GM19452 (cell line): ENCODE results near the gene EGF.

ENCODE experiments used
- ATAC-seq: cut with Tn5 transposase; IDR thresholded peaks from one replicate; pipeline ENCODE4 v1.9.1; 2021; ENCODE audit not compliant: unreplicated experiment

EGF gene

DNA sequence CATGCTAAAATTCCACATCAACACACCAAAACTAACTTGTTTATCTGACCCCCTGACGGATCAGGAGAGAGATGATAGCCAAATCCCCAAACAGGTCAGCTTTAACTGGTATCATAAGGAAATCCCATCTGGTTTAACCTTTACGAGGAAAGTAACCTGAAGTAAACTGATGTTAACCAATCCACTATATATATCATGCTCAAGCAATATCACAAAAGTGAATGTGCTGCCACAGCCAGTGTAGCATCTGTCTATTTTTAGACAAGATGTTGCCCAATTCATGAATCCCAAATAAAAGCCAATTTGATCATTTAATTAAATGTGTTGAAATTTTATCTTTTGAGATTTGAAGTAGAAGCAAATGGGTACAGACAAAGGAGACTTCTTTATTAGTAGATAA lies 44.5 kb downstream of the EGF start:
- ATAC-seq: no peak

GRCh38 chr4:109959195-109959594 lies 46.5 kb downstream of the EGF start:
- ATAC-seq: no peak

DNA sequence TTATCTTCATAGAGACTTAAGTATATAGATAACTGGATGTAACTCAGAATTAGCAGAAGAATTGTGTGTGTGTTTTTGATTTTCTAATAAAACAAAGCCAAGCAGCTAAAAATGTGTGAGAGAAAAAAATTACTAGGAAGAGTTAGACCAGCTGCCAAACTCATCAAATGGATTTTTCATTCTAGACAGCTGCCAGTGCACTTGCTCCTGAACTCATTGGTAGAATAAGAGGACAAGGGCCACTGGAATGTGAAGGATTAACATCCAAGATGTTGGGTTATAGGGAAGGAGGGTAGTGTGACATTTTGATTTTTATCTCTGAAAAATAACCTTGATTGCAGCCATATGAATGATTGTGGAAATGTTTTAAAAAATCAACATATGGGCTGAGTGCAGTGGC lies 49.7 kb downstream of the EGF start:
- no peak for ATAC-seq

GRCh38 chr4:109966891-109967481 lies 54.3 kb downstream of the EGF start:
- ATAC-seq: no peak

GRCh38 chr4:109967798-109968520 lies 55.3 kb downstream of the EGF start:
- peak; percentile 69 for ATAC-seq

DNA sequence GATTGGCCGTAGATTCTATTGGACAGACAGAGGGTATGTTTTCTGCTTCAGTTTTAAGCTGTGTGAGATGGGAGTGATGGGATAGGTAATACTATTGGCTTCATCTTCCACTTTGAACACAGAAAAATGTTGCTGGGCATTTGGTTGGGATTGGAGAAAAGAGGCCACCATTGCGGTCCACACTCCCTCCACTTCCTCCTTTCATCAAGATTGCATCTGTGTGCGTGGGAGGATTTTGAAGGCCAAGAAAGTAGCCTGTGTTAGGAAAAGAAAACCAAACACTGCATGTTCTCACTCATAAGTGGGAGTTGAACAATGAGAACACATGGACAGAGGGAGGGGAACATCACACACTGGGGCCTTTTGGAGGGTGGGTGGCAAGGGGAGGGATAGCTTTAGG lies 56.4 kb downstream of the EGF start:
- ATAC-seq: no peak

DNA sequence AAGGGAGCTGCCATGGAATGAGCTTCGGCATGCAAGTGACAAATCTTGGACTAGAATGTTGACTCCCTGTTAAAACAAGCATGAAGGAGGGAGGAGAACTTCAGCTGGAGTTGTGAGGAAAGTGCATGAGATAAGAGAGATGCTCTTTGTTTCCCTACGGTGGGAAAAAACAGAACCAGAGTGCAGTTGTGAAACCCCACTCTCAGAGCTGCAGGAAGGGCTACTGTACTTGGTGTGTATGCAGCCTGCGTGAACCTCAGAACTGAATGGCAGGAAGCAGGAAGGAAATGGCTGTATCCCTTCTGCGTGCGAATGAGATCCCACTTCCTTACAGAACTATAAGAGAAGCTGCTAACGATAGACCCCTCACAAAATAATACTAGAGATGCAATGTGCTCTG lies 57.2 kb downstream of the EGF start:
- no peak for ATAC-seq

GRCh38 chr4:109972786-109973528 lies 60.3 kb downstream of the EGF start:
- no peak for ATAC-seq

DNA sequence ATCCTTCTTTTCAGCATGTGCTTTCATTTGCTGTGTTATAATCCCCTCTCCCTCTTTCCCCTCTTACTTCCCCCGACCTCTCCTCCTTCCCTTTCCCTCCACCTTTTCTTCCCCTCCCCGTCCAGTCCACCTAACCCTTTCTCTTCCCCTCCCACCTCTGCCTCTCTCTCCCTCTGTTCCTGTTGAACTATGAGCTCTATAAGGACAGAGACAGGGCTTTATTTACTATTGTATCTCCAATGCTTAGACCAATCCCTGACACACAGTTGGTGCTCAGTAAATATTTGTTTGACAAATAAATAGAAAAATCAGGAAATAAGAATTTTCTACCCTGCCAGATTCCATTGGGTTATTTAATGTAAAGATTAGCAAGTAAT lies 60.8 kb downstream of the EGF start:
- no peak for ATAC-seq

- ATAC-seq: no peak
These were observed 63.5 kb downstream of the EGF start for GRCh38 chr4:109976189-109976588.

- no peak for ATAC-seq
These were observed 65.3 kb downstream of the EGF start for GRCh38 chr4:109977854-109978501.

DNA sequence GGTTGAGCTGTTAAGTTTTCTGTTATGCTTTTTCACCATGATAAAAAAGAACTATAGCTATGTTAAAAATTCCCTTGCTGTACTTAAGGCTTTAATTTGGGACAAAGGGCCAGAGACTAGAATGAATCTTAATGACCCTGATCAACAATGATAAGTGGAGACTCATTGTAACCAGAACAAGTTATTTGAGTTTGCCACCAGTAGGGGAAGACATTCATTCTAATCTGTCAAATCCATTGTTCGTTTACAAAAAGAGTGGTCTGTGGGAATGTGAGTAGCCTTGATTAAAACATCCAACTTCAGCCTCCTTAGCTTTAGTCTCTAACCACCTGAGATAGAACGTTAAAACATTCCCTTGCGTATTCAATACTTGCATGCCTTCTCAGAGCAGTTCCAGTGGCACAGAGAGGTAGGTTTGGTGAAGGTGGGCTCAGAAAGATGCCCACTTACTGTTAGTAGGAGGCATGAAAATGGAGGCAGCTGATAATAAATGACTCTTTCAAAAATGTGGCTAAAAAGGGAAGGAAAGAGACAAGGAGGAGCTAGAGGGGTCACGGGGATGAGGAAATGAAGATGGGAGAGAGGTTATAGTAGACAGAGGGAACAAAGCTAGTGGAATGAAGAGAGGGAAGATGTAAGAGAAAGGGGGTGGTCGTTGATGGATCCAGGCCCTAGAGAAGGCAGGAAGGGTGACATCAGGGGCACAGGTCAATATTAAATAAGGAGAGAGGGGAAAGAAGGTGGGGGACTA lies 66.2 kb downstream of the EGF start:
- ATAC-seq: no peak

GRCh38 chr4:109979920-109980717 lies 67.4 kb downstream of the EGF start:
- ATAC-seq: no peak

GRCh38 chr4:109981936-109982335 lies 69.3 kb downstream of the EGF start:
- no peak for ATAC-seq

DNA sequence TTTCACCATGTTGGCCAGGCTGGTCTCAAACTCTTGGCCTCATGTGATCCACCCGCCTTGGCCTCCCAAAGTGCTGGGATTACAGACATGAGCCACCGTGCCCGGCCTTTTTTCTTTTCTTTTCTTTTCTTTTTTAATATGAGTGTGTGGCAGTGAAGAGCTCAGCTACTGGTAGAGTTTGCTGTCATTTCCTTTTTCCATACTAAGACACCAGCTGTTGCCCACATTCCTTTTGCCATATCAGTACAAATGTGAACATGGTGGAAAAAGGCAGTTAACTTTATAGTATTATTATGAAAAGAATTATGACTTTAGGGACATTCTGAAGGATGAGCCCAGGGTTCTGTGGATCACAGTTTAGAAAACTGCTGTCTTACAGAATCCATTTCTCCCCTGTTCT lies 69.8 kb downstream of the EGF start:
- no peak for ATAC-seq

GRCh38 chr4:109985993-109986974 lies 73.6 kb downstream of the EGF start:
- ATAC-seq: no peak

- no peak for ATAC-seq
These were observed 76.4 kb downstream of the EGF start for GRCh38 chr4:109989044-109989443.

DNA sequence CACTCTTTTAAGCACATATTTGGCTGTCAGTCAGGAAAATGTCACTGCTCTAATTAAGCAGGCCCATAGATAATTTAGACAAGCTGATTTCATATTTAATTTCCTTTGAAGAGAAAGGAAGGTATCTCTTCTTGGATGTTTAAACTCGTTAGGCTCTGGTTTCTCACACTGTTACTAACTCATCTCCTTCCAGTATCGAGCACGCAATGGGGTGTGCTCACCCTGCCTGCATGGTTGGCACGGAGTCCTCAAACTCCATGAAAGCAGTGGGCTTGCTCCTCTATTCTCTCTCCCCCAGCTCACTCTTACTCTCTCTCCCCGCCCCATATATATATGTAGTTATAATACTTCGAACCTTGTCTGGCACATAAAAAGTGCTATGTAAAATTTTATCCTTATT lies 76.9 kb downstream of the EGF start:
- no peak for ATAC-seq
